Panc1 (cell line): ENCODE measurements around the gene PEX3. TPM values are rescaled to one million over a fixed set of nuclear protein-coding genes. Genes with fewer than 3 reads are reported as not detected.

Source experiments
- ATAC-seq: fragments of 200-7000 bp; cut with Tn5 transposase; 2 replicates; pipeline ENCODE4 v1.9.1; 2020; ENCODE audit warnings: mild to moderate bottlenecking, moderate library complexity
- BruUV-seq: library from RNA; stranded (reverse); fragments of 400-500 nt; replicated peaks from 2 replicates; lab custom pipeline; 2021; lab: Mats Ljungman, UMichigan
- CTCF ChIA-PET: fragments of 300-600 bp; sonication (Branson Sonifier 250); formaldehyde crosslinking; loops from one replicate; lab custom pipeline; 2022; ENCODE audit warnings: antibody characterized with exemption; lab: Charles Lee
- POLR2A ChIA-PET: fragments of 300-600 bp; sonication (Branson Sonifier 250); formaldehyde crosslinking; loops from one replicate; lab custom pipeline; 2022; ENCODE audit warnings: antibody characterized with exemption; lab: Charles Lee
- DNase-seq: peaks from one replicate; pipeline ENCODE4 v3.0.0-alpha.2; 2010; ENCODE audit warnings: low read depth, low spot score
- H3K27ac ChIP-seq: 2 replicates; pipeline ENCODE4 v1.5.1; 2011; ENCODE audit warnings: mild to moderate bottlenecking, low read length, inconsistent platforms
- H3K27me3 ChIP-seq: fragments of 200-500 bp; sonication (Bioruptor generic); 2 replicates; pipeline ENCODE4 v1.6.0; 2014; ENCODE audit warnings: low read length, inconsistent platforms; ENCODE audit not compliant: control insufficient read depth, insufficient read depth
- H3K36me3 ChIP-seq: fragments of 200-500 bp; sonication (Bioruptor generic); 2 replicates; pipeline ENCODE4 v1.5.1; 2014; ENCODE audit warnings: inconsistent platforms, mild to moderate bottlenecking, low read length, moderate library complexity; ENCODE audit not compliant: control insufficient read depth, insufficient read depth
- H3K4me1 ChIP-seq: 2 replicates; pipeline ENCODE4 v1.5.1; 2011; ENCODE audit warnings: inconsistent platforms, mild to moderate bottlenecking, low read length, moderate library complexity; ENCODE audit not compliant: control insufficient read depth, insufficient read depth
- H3K4me3 ChIP-seq, 2 experiments: 2 replicates each; pipeline ENCODE4 v1.5.1; 2011 to 2012; ENCODE audit warnings: low read depth in 2 of 2, low read length in 2 of 2, mild to moderate bottlenecking in 2 of 2, inconsistent platforms in 1 of 2, moderate library complexity in 1 of 2
- H3K9me3 ChIP-seq: fragments of 200-500 bp; sonication (Bioruptor generic); 2 replicates; pipeline ENCODE4 v1.5.1; 2014; ENCODE audit warnings: low read depth, mild to moderate bottlenecking, inconsistent platforms, low read length, moderate library complexity; ENCODE audit not compliant: control insufficient read depth, insufficient read depth
- CTCF ChIP-seq: fragments of 450-650 bp; IDR thresholded peaks from 2 replicates; pipeline ENCODE4 v1.5.1; 2017; ENCODE audit warnings: mild to moderate bottlenecking
- POLR2AphosphoS5 ChIP-seq: IDR thresholded peaks from 2 replicates; pipeline ENCODE4 v1.6.1; 2012; ENCODE audit warnings: mild to moderate bottlenecking, low read depth, low read length, moderate library complexity
- REST ChIP-seq, 2 experiments: IDR thresholded peaks; 2 replicates each; pipeline ENCODE4 v1.6.1; 2011 to 2012; ENCODE audit warnings: low read depth in 2 of 2, control low read depth in 1 of 2, low read length in 1 of 2, mild to moderate bottlenecking in 1 of 2, moderate library complexity in 1 of 2; ENCODE audit not compliant: insufficient read depth in 1 of 2
- SIN3A ChIP-seq: IDR thresholded peaks from 2 replicates; pipeline ENCODE4 v1.6.1; 2012; ENCODE audit warnings: low read depth, mild to moderate bottlenecking, low read length, moderate library complexity, borderline replicate concordance; ENCODE audit not compliant: insufficient read depth
- TCF7L2 ChIP-seq: IDR thresholded peaks from 2 replicates; pipeline ENCODE4 v1.6.1; 2011; ENCODE audit warnings: mild to moderate bottlenecking, low read depth, low read length, inconsistent platforms
- in situ Hi-C: cut with HindIII; loops from 2 replicates; pipeline ENCODE4 v1.10.0; 2016; ENCODE audit warnings: low sequenced_read_pairs, low pct_unique_long_range_greater_than_20kb
- intact Hi-C: fragments of 100-400 bp; cut with micrococcal nuclease; formaldehyde crosslinking; loops from one replicate; pipeline ENCODE4 v1.10.0; 2022; ENCODE audit not compliant: unreplicated experiment
- total RNA-seq: library from RNA; stranded (reverse); gene quantifications from one replicate; pipeline ENCODE4 v1.2.1, GENCODE V29; 2021; ENCODE audit not compliant: unreplicated experiment

Gene PEX3
- total RNA-seq, 1 experiment from 2014 or later: 16.5 TPM

- ATAC-seq (no peak), DNase-seq (no peak)
- H3K27ac ChIP-seq: no peak overlapping the region
- H3K27me3 ChIP-seq: no peaks in the 10 kb centered on the region
- ChIA-PET CTCF (no interaction called here), POLR2A (no interaction called here)
- in situ Hi-C loops: no loop called here
- TF ChIP-seq REST (IDR thresholded peaks at IDR 0.05; ENCODE audit: insufficient read depth in 1 of 2, low read depth in 2 of 2, low read length in 1 of 2) (no peak), CTCF (no peak)
- no peaks in the 10 kb centered on the region for H3K4me1 ChIP-seq
- no peak overlapping the region for H3K4me3 ChIP-seq
- intact Hi-C loops: no loop called here
- H3K9me3 ChIP-seq: no peaks in the 10 kb centered on the region
- no TSS peak for BruUV-seq
- H3K36me3 ChIP-seq: no peaks in the 10 kb centered on the region
Measured at GRCh38 chr6:143476545-143476944, 25.9 kb downstream of the PEX3 start.

GRCh38 chr6:143478479-143479062 is 28.0 kb downstream of the PEX3 start:
- DNase-seq (no peak), ATAC-seq (no peak)
- ChIA-PET CTCF (no interaction called here), POLR2A (no interaction called here)
- in situ Hi-C loops (no loop called here), intact Hi-C loops (no loop called here)
- no TSS peak for BruUV-seq
- no peaks in the 10 kb centered on the region for H3K4me1 ChIP-seq
- no peak for TF ChIP-seq SIN3A
- no peak for TF ChIP-seq CTCF
- TF ChIP-seq TCF7L2: no peak
- no peak for TF ChIP-seq POLR2AphosphoS5
- no peak for TF ChIP-seq REST (IDR thresholded peaks at IDR 0.05; ENCODE audit: insufficient read depth in 1 of 2, low read depth in 2 of 2, low read length in 1 of 2)
- H3K9me3 ChIP-seq: no peaks in the 10 kb centered on the region
- no peak overlapping the region for H3K4me3 ChIP-seq
- no peak overlapping the region for H3K27ac ChIP-seq
- H3K27me3 ChIP-seq: no peaks in the 10 kb centered on the region
- no peaks in the 10 kb centered on the region; the same call in 1 of the 2 replicates for H3K36me3 ChIP-seq
